Activated CD4-positive, alpha-beta T cell treated with anti-CD3 and anti-CD28 coated beads, Interleukin-2, Interleukin-4, amounts not matched to agents 100 ng/mL and 50 ng/mL, durations not matched to agents 16 hours and 8 hours (primary cell): ENCODE measurements around the gene FUOM.
"Not testable (repeated sequence)": the region's sequence is repeated elsewhere in the genome, so short reads cannot be mapped to it uniquely, and the experiment has no call there.

ENCODE experiments used
- DNase-seq: peaks from one replicate; pipeline ENCODE4 v3.0.0-alpha.2; 2020; ENCODE audit warnings: low spot score

FUOM gene

DNA sequence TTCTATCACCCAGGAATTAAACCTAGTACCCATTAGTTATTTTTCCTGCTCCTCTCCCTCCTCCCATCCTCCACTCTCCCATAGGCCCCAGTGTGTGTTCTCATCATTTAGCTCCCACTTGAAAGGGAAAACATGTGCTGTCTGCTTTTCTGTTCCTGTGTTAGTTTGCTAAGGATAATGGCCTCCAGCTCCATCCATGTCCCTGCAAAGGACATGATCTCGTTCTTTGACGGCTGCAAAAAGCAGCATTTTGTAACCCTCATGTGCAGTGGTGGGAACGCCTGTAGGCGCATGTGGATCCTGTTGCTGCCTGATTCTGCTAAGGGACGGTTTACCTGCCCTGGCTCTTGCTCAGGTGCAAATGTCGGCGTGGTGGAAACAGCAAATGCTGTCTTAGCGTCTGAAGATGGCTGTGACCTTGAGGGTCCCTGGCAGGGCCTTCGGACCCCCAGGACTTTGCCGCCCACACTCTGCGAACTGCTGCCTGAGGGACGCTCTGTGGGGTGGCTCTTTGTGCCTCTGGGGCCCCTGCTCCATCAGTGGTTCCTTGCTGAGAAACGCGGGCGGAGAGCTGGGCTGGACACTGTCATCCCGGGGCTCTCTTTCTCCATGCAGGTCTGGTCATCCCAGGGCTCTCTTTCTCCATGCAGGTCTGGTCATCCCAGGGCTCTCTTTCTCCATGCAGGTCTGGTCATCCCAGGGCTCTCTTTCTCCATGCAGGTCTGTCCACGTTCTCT lies 30.6 kb upstream of the FUOM start:
- DNase-seq, result no peak

DNA sequence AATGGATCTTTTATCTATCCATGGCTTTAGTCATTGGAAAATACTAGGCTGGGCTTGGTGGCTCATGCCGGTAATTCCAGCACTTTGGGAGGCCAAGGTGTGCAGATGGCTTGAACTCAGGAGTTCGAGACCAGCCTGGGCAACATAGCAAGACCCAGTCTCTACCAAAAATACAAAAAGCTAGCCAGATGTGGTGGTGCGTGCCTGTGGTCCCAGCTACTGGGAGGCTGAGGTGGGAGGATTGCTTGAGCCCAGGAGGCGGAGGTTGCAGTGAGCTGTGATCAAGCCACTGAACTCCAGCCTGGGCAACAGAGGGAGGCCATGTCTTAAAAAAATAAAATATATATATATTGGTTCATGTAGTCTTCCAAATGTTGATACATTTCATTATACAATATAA lies 29.1 kb upstream of the FUOM start:
- DNase-seq, result not testable (repeated sequence)

DNA sequence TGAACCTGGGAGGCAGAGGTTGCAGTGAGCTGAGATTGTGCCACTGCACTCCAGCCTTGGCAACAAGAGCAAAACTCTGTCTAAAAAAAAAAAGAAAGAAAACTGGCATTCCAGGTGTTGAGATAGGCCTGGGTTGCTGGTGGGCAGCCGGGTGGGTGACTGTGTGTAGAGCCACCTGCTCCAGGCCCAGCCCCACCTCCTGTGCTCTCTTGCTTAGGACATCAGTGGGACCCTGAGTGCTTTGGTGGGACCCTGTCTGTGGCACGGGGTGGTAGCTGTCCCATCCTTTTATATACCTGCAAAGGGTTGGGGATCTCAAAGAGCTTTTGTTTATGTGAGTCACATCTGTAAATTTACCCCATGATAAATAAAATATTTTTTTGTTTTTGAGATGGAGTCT lies 27.4 kb upstream of the FUOM start:
- DNase-seq, result no peak

DNA sequence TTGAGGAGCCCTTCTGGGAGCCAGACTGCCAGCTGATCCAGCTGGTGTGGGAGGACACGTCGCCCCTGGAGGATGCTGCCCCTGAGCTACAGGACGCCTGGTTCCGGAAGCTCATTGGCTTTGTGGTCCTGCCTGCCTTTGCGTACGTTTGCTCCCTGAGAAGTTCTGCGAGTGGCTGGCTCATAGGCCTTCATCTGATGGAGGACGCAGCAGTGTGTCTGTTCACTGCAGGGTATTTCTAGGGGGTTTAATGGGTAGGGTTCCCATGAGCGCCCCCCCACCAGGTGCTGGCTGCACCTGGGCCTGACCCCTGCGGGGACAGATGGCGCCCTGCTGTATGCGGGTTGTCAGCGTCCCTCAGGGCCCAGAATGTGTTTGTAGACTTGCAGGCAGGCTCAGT lies 26.3 kb upstream of the FUOM start:
- DNase-seq, result no peak

DNA sequence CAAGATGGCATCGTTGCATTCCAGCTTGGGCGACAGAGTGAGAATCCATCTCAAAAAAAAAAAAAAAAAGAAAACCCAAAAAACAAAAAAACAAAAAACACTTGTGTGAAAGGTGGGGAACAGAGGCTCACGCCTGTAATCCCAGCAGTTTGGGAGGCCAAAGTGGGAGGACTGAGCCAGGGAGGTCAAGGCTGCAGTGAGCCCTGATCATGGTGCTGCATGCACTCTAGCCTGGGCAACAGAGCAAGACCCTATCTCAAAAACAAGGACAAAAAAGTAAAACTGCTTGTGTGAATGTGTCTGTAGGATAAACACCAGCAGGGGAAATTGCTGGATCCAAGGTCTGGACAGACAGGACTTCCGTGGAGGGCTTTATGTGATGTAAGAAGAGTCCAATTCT lies 25.7 kb upstream of the FUOM start:
- no peak for DNase-seq

DNA sequence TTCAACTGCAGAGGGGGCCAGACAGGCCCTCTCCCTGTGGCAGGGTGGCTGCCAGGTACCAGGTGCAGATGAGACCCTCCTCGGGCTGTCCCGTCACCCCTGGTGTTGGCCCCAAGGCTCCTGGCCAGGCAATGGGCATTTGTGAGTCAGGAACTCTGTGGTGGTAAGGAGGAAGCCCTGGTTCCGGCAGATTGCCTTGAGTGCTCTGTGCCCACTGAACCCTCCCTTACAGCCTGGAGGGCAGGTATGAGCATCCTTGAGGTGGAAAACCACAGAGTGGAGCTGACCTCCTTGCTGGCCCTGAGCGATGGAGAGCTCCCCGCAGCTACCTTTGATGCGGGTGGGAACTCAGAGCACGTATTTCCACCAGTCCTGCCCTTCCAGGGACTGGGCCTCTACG lies 23.2 kb upstream of the FUOM start:
- no peak for DNase-seq

DNA sequence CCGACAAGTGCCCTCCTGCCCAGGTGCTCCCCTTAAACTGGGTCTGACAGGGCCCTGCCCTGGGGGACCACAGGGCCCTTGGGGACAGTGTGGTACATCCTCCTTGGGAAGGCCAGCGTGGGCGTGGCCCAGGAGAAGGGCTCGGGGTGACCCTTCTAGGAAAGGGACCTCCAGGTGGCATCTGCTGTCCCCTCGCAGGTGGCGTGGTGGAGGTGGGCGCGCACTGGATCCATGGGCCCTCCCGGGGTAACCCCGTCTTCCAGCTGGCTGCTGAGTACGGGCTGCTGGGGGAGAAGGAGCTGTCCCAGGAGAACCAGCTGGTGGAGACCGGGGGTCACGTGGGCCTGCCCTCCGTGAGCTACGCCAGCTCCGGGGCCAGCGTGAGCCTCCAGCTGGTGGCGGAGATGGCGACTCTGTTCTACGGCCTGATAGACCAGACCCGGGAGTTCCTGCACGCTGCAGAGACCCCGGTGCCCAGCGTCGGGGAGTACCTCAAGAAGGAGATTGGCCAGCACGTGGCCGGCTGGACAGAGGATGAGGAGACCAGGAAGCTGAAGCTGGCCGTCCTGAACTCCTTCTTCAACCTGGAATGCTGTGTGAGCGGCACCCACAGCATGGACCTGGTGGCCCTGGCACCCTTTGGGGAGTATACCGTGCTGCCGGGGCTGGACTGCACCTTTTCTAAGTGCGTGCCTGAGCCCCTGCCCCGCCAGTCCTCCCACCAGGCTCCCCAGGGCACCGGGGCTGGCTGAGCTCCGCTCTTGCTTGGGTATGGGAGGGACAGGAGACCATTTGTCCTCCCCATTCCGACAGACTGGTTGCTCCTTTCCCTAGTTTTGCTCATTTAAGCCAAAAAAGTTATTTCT lies 22.2 kb upstream of the FUOM start:
- no peak for DNase-seq

DNA sequence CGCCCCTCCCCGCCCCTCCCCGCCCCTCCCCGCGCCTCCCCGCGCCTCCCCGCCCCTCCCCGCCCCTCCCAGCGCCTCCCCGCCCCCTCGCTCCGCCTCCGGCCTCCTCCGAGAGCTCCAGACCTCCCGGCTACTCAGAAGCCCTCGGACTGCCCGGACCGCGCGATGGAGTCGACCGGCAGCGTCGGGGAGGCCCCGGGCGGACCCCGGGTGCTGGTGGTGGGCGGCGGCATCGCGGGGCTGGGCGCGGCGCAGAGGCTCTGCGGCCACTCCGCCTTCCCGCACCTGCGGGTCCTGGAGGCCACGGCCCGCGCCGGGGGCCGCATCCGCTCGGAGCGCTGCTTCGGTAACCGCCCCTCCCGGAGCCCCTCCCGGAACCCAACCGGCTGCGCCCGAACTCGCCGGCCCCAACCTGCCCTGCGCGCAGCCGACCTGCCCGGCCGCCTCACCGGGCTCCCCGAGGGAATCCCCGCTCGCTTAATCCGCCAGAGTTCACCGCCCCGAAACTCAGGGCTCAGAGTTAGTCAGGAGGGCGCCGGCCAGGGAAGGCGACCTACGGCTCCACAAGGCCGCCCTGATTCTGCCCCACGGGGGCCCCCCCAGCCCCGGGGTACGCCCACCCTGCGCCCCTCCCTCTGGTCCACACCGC lies 21.5 kb upstream of the FUOM start, which contains the start of gene PAOX:
PAOX (plus strand) TSS at position 111 of the 649 bp plus-strand sequence; CDS start at position 166, 55 bp downstream.
- DNase-seq, result no peak

DNA sequence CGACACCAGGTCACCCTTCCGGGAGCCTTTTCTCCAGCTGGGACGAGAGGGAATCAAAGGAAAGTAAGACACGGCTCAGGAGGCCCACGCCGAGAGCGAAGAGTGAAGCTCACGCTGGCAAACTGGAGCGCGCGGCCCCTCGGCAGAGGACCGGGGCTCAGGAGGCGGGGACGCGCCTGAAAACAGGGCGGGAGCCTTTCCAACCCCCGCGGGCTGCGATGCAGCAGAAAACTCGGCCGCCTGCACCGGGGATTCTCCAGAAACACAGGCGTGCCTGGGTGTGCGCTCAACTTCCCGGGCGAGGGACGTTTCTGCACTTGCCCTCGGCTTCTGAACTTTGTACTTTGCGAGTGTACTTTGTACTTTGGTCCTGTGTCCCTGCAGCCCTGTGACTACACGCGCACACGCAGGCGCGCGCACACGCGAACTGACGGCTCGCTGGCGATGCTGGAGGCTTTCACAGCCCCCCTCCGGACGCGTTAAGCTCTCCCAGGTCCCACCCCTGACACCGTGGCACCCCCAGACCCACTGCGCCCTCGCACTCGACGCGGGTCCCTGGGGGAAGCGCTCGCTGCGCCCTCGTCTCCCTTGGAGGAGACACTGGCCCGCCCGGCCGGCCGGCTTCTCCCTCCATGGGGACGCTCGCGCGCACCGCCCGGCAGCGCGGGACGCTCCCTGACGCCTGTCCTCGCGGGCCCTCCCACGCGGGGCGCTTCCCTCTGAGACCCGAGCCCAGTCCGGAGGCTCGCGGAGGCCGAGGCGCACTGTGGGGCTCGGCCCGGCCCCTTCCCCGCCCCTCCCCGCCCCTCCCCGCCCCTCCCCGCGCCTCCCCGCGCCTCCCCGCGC lies 20.7 kb upstream of the FUOM start:
- DNase-seq, result no peak

DNA sequence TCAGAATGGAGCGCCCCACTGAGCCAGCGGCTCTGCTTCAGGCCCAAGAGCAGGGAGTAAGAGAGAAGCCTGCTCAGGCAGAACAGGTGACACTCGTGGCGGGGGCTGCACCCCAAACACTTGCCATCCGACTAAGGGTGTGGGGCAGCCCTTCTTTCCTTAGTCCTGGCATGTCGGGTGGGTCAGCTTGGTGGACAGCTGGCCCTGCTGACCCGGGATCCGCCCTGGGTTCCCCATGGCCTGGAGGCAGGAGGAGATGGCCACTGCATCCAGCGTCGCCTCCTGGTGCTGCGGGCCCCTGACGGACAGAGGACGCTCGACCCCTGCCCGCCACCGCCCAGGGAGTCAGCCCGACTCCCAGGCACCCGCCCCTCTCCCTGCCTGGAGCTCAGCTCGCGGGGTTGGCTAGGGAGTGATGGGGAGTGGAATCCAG lies 20.0 kb upstream of the FUOM start:
- DNase-seq, result no peak

DNA sequence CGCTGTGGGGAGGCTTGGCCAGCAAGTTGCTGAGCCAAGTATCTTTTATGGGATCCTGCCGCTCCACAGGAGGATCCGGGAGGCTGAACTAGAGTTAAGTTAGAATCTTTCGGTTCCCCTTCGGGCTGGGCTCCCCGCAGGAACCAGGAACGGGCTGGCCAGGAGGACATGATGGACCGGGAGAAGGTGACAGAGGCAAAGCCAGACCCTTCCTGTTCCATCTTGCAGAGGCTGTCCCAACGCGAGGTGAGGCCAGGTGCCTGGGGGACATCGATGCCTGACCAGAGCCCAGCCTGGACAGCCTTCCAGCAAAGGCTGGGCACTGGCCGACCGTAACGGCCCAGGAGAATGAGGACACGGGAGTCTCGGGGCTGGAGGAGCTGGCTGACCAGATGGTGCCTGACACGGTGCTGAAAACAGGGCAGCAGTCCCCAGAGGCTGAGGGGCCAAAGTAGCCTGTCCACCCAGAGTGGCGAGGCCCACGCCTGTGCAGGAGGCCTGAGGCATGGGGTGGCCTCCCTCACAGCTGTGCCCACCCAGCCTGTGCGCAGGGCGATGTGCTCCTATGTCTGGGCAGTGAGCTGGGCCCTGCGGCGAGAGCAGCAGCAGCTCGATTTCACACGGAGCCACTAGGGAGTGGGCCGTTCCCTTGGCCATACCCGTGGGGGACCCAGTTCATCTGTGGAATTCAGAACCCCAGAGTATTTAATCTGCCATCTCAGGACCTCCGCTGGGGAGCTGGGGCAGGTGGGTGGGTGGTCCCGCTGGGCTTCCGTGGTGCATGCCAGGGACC lies 19.4 kb upstream of the FUOM start:
- no peak for DNase-seq

DNA sequence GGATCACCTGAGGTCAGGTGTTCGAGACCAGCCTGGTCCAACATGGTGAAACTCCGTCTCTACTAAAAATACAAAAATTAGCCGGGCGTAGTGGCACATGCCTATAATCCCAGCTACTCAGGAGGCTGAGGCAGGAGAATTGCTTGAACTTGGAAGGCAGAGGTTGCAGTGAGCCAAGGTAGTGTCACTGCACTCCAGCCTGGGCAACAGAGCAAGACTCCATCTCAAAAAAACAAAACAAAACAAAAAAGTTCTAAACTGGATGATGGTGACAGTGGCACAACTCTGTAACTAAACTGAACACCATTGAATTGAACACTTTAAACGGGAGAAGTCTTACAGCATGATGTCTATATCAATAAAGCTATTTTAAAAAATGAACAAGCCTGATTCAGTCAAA lies 18.4 kb upstream of the FUOM start:
- not testable (repeated sequence) for DNase-seq

DNA sequence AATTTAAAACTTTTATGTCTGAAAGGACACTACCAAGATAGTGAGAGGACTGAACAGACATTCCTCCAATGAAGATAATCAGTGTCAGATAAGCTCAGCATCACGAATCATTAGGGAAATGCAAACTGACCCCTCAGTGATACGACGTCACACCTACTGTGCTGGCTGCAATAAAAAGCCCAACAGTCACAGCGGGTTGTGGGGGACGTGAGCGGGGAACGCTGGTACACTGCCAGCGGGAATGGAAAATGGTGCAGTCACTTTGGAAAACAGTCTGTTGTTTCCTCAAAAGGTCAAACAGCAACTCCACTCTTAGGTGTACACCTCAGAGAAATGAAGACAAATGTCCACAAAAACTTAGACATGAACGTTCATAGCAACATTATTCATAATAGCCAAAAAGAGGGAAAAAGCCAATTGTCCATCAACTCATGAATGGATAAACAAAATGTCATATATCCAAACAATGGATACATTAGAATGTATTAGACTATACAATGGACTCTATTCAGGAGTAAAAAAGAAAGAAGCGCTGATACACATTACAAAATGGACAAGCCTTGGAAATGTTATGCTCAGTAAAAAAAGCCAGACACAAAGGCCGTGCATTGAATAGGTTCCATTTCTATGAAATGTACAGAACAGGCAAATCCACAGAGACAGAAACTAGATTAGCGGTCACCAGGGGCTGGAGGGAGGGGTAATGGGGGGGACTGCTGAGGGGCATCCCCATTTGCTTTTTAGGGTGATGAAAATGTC lies 17.7 kb upstream of the FUOM start:
- no peak for DNase-seq

DNA sequence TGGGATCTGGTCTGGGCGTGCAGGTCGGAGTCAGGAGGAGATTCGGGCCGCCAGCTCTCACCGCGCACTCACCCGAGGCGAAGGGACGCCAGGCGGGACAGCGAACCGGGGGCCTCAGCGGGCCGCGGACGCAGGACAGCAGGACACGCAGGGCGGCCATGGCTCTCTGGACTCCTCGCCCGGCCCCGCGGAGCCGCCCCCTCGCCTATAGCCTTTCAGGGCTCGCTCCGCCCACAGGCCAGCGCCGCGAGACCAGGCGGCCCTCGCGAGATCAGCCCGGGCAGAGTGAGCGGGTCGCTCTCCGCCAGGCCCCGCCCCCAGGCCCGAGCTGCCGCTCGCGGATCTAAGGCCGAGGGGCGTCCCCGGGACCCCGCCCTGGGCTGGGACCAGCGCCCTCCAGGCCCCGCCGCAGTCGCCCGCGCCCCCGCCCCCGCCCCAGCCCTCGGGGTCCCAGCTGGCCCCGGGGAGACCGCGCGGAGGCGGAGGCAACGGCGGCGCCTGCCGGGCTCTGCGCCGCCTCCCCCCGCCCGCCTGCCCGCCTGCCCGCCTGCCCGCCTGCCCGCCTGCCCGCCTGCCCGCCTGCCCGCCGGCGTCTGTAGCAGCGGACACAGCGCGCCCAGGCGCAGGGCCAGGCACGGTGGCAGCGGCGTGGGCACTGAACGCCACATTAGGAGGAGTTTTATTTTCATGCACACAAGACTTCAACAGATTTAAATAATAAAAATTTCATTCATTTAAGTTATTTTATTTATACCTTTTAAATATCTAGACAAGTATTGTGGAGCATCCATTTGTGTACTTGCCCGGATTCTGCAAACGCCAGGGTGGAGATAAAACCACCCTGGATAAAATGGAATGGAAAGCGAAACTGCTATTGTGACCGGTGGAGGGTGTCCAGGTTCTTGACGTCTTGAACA lies 15.6 kb upstream of the FUOM start, which contains the start of gene ECHS1:
ECHS1 (minus strand) TSS at position 181 of the 917 bp plus-strand sequence; CDS start at position 160, 21 bp downstream.
- peak; percentile 95 for DNase-seq

DNA sequence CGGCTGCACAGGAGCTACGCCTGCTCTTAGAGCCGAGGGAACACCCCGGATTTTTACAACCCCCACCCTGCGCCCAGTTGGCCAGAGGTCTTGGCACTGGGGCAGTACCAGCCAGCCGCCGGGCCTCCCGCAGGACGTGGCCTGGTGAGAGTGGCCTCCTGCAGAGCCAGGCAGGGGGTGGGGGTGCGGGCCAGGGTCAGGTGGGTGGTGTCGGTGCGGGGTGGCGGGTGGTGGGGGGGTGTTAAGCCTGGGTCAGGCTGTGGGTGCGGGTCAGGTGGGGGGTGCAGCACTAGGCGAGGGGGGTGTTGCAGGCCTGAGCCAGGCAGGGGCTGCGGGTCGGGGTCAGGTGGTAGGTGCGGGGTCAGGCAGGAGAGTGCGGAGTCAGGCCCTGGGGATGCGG lies 14.7 kb upstream of the FUOM start:
- no peak for DNase-seq

DNA sequence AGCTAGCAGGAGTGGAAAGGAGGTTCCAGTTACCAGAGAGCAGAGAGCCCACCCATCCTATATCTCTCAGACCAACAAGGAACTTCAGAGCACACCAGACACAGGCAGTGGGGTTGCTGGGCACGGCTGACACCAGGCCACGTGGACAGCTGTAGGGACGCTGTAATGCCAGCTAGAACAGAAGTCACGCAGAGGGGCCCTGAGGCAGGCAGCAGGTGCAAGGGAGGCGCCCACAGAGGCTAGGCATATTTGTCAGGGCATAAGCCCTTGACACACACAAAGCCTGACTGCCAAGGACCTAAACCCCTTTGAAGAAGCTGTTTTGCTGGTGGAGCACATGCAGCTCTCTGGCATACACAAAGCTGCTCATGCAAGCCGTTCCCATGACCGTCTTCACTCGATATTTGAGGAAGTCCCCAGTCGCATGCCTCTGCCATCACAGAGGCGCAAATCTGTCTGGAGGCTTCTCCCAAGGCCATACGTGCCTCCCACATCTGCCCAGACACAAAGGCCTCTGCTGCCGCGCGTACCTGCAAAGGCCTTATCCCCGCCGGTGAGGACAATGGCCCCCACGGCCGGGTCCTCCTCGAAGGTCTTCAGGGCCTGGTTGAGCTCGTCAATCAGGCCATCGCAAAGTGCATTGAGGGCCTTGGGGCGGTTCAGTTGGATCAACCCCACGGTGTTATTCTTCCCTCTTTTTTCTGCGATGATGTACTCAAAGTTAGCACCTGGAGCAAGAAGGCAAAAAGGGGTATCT lies 12.4 kb upstream of the FUOM start:
- no peak for DNase-seq

DNA sequence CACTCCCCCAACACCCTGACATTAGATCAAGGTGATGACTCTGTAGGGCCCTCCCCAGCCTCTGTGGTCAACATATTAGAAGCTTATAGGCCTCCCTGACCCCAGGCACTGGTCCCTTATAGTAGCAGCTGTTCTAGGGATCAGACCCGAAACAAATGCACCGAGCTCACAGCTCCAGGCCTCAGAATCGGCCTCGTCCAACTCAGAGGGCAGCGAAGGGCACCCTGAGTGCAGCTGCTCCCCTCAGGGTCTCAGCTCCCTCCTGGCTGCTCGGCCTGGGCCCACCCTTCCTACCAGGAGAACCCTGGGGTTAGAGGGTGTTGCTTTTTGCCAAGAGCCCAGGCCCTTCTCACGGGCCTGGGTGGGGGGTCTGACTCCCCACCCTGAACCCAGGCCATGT lies 10.3 kb upstream of the FUOM start:
- DNase-seq, result no peak

DNA sequence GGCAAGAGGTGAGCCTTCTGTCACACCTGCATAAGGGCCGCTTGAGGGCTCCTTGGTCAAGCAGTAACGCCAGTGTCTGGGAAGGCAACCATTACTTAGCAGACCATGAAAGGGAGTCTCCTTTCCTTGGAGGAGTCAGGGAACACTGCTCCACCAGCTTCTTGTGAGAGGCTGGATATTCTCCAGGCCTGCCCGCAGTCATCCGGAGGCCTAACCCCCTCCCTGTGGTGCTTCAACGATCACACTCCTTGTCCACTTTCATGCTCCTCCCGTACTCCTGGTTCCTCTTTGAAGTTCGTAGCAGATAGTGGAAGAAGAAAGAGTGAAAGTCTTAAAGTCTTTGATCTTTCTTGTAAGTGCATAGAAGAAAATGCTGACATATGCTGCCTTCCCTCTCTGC lies 9.6 kb upstream of the FUOM start:
- DNase-seq, result not testable (repeated sequence)
